ENCODE measurements around the gene GALNT17. TPM values are rescaled to one million over a fixed set of nuclear protein-coding genes. Genes with fewer than 3 reads are reported as not detected.

GALNT17 gene
- total RNA-seq, 1 donor from 2014 or later, result not detected

GRCh38 chr7:71308096-71308495 is 176.2 kb downstream of the GALNT17 start:
- no peak overlapping the region for H3K4me3 ChIP-seq (ENCODE audit: low read depth, low read length)
- H3K27me3 ChIP-seq (ENCODE audit: control insufficient read depth, insufficient read depth, low read length), result no peaks in the 10 kb centered on the region
- FAIRE-seq (no peak), DNase-seq (ENCODE audit: low read depth) (no peak)
- H3K36me3 ChIP-seq (ENCODE audit: control insufficient read depth, insufficient read depth, low read length), result no peaks in the 10 kb centered on the region
- TF ChIP-seq CTCF (IDR thresholded peaks at IDR 0.05; ENCODE audit: insufficient read depth, low read length, severe bottlenecking), result no peak

GRCh38 chr7:71311576-71311975 is 179.6 kb downstream of the GALNT17 start:
- no peak overlapping the region for H3K4me3 ChIP-seq (ENCODE audit: low read depth, low read length)
- no peaks in the 10 kb centered on the region for H3K27me3 ChIP-seq (ENCODE audit: control insufficient read depth, insufficient read depth, low read length)
- DNase-seq (ENCODE audit: low read depth) (no peak), FAIRE-seq (peak; percentile 91)
- TF ChIP-seq CTCF (IDR thresholded peaks at IDR 0.05; ENCODE audit: insufficient read depth, low read length, severe bottlenecking), result no peak
- H3K36me3 ChIP-seq (ENCODE audit: control insufficient read depth, insufficient read depth, low read length), result no peaks in the 10 kb centered on the region

GRCh38 chr7:71312755-71313490 is 181.0 kb downstream of the GALNT17 start:
- no peak for TF ChIP-seq CTCF (IDR thresholded peaks at IDR 0.05; ENCODE audit: insufficient read depth, low read length, severe bottlenecking)
- no peaks in the 10 kb centered on the region for H3K27me3 ChIP-seq (ENCODE audit: control insufficient read depth, insufficient read depth, low read length)
- no peak for FAIRE-seq
- no peak overlapping the region for H3K4me3 ChIP-seq (ENCODE audit: low read depth, low read length)
- no peak for DNase-seq (ENCODE audit: low read depth)
- no peaks in the 10 kb centered on the region for H3K36me3 ChIP-seq (ENCODE audit: control insufficient read depth, insufficient read depth, low read length)

- Histone ChIP-seq H3K4me3 (ENCODE audit: low read depth, low read length) (no peak overlapping the region), H3K27me3 (ENCODE audit: control insufficient read depth, insufficient read depth, low read length) (no peaks in the 10 kb centered on the region), H3K36me3 (ENCODE audit: control insufficient read depth, insufficient read depth, low read length) (no peaks in the 10 kb centered on the region)
- TF ChIP-seq CTCF (IDR thresholded peaks at IDR 0.05; ENCODE audit: insufficient read depth, low read length, severe bottlenecking), result no peak
- FAIRE-seq, result no peak
- DNase-seq (ENCODE audit: low read depth), result no peak
These were observed 181.6 kb downstream of the GALNT17 start for GRCh38 chr7:71313553-71313952.

- Histone ChIP-seq H3K27me3 (ENCODE audit: control insufficient read depth, insufficient read depth, low read length) (no peaks in the 10 kb centered on the region), H3K36me3 (ENCODE audit: control insufficient read depth, insufficient read depth, low read length) (no peaks in the 10 kb centered on the region), H3K4me3 (ENCODE audit: low read depth, low read length) (no peak overlapping the region)
- TF ChIP-seq CTCF (IDR thresholded peaks at IDR 0.05; ENCODE audit: insufficient read depth, low read length, severe bottlenecking), result no peak
- DNase-seq (ENCODE audit: low read depth), result no peak
- FAIRE-seq, result no peak
These were observed 189.0 kb downstream of the GALNT17 start for GRCh38 chr7:71320916-71321315.

GRCh38 chr7:71322201-71322600 is 190.3 kb downstream of the GALNT17 start:
- H3K4me3 ChIP-seq (ENCODE audit: low read depth, low read length), result no peak overlapping the region
- no peak for TF ChIP-seq CTCF (IDR thresholded peaks at IDR 0.05; ENCODE audit: insufficient read depth, low read length, severe bottlenecking)
- DNase-seq (ENCODE audit: low read depth), result no peak
- no peaks in the 10 kb centered on the region for H3K27me3 ChIP-seq (ENCODE audit: control insufficient read depth, insufficient read depth, low read length)
- no peak for FAIRE-seq
- H3K36me3 ChIP-seq (ENCODE audit: control insufficient read depth, insufficient read depth, low read length), result no peaks in the 10 kb centered on the region

Data from bronchial epithelial cell (primary cell).